Stimulated activated CD4-positive, alpha-beta T cell treated with anti-CD3 and anti-CD28 coated beads, TNF-alpha, amount 100 ng/mL, for 1 hour (primary cell): ENCODE measurements around the gene CEP85L.

ENCODE experiments used
- DNase-seq, 3 donors: peaks; one replicate each; pipeline ENCODE4 v3.0.0-alpha.2; 2020; ENCODE audit warnings: low read depth in 3 of 3, low spot score in 1 of 3

Gene CEP85L

GRCh38 chr6:118546164-118546879, 105.1 kb downstream of the CEP85L start:
- DNase-seq: no peak

DNA sequence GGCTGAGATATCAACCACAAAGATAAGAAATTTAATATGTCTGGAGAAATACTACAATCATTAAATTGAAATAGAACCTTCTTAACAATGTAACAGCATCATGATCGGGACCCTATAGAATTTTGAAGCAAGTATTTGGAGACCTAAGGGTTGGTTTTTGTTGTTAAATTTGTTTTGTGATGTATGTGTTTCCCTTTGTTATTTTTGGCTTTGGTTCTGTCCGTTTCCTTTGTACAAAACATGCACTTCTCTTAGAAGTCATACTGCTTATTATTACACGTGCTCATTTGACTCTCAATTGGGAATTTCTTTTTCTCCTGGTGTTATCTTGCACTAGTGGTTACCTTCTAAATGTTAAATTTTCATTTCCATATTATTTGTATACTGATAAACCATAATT, 107.3 kb downstream of the CEP85L start:
- DNase-seq: no peak

DNA sequence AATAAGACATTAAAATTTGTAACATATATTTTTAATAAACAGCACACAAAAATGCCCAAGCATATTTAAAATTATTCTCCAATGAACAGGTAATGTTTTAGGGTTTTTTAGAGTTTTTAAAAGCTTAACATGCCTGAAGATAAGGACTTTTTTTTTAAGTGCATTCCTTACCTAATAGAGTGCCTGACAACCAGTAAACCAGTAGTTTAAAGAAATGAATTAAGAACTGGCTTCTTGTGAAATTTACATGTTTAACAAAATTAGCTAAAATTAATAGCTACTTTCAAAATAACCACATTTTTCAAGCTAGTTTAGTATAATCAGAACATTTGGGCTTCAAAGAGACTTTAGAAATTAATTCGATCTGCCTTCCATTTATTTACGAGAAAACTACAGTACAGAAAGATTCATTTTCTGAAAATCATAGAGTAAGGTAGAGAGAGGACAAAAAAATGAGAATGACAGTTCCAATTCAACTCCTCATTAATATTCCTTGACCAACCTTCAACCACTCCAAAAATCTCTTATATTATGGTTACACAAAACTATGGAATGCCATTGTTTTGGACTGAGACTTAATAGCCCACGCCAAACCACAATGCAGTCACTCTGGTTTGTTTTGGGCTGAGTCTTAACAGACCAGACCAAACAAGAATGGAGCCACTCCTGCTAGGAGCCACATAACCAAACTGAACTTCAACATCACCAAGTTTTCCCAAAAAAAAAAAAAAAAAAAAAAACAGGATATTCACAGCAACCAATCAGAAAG, 109.0 kb downstream of the CEP85L start:
- DNase-seq: no peak

DNA sequence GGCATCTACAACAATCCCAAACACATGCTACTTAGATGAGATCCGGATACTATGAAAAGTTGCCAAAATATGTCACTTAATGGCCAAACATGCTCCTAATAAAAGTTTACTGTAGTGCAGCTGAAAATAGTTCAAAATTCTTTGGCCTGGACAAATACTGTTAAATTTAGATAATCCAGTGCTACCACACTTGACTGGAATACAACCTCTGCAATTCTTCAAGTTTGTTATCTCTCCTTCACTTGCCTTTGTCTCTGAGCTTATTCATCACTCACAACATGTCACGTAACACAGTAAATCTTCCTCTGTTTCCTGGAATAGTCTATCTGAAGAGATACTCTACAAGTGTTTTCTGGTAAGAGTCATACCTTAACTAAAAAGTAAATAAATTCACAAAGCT, 113.8 kb downstream of the CEP85L start:
- DNase-seq: no peak

GRCh38 chr6:118536478-118536877, 114.9 kb downstream of the CEP85L start:
- DNase-seq: no peak

DNA sequence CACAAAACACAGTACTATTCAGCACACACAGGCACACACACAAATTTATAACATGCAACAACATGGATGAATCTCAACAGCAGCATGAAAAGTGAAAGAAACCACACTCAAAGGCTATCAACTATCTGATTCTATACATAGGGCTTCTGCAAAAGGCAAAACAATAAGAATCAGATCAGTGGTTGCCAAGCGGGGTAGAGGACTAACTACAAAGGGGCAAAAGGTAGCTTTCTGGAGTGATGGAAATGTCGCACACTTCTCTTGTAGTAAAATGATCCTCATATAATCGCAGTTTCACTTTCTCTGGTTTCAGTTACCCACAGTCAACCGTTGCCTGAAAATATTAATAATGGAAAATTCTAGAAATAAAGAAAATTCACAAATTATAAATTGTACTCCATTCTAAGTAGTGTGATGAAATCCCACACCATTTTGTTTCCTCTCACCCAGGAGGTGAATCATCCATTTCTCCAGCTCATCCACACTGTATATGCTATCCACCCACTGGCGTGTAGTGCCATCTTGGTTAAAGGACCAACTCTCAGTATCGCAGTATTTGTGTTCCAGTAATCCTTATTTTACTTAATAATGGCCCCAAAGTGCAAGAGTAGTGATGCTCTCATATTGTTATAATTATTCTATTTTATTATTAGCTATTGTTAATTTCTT, 116.1 kb downstream of the CEP85L start:
- DNase-seq: no peak

DNA sequence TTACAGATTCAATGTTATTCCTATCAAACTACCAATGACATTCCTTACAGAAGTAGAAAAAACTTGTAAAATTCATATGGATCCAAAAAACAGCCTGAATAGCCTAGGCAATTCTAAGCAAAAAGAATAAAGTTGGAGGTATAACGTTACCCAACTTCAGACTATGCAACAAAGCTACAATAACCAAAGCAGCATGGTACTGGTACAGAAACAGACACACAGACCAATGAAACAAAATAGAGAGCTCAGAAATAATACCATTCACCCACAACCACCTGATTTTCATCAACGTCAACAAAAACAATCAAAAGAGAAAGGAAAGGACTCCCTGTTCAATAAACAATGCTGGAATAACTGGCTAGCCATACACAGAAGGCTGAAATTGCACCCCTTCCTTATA, 120.4 kb downstream of the CEP85L start:
- DNase-seq: no peak

DNA sequence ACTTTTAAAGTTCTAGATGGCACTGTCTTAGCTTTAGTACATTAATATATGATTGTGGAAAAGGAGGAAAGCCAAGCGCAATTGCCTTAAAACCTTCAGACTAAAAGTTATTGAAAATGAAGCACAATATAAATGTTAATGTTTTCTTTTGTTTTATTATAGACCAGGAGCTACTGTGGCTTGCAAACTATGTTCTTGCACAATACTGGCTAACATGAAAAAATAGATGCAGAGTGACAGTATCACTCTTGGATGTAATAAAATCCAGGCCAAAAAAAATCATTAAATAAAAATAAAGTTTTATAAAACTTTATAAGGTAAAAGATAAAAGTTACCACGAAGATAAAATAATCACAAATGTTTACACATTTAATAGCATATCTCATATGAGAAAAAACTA, 121.6 kb downstream of the CEP85L start:
- no peak for DNase-seq

- no peak for DNase-seq
Observed at GRCh38 chr6:118528129-118528528, 123.3 kb downstream of the CEP85L start.

DNA sequence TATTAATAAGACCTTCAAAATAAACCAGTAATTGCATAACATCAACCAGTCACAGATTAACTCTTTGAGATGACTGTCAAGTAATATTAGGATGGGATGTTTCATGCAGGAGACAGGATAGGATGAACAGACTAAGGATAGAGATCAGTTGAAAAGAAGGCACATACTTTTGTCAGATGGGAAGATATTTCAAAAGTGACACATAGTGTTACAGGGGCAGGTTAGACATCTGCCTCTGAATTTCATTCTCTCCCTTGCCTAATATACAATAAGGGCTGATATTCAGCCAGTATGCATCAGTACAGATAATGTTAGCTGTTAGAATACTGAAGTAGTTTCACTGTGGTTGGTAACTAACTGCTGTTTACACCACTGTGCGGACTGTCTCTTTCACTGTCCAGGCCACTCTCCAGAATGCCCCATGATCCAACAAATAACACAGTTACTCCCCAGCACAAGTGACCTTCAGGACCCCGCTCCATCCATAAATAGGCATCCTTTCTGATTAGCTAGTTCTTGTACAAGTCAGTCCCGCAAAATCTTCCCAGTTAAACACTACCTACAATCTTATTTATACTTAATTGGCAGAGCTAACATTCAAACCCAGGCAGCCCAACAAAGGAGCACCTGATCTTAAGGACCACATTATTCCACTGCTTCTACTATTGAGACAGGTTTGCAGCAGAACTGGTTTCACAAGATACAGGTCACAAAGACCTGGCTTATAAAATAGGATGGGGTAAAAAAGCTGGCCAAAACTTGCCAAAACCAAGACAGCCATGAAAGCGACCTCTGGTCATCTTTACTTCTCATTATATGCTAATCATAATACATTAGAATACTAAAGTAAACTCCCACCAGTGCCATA, 125.2 kb downstream of the CEP85L start:
- no peak for DNase-seq

- no peak for DNase-seq
Observed at GRCh38 chr6:118524686-118525085, 126.7 kb downstream of the CEP85L start.

GRCh38 chr6:118523216-118523615, 128.2 kb downstream of the CEP85L start:
- DNase-seq: no peak

GRCh38 chr6:118522422-118522821, 129.0 kb downstream of the CEP85L start:
- DNase-seq: no peak

DNA sequence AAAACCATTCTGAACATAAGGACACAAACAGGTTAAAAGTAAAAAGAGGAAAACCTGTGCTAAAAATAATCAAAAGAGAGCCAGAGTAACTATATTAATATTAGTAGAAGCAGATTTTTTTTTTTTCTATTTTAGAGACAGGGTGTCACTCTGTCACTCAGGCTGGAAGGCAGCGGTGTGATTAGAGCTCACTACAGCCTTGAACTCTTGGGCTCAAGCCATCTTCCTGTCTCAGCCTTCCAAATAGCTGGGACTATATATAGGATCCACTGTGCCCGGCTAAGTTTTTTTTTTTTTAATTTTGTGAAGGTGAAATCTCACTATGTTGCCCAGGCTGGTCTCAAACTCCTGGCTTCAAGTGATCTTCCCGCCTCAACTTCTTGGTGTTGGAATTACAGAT, 136.7 kb downstream of the CEP85L start:
- DNase-seq: no peak

- no peak for DNase-seq
Observed at GRCh38 chr6:118511930-118512715, 139.3 kb downstream of the CEP85L start.

- DNase-seq: no peak
Observed at GRCh38 chr6:118509009-118509617, 142.3 kb downstream of the CEP85L start.

DNA sequence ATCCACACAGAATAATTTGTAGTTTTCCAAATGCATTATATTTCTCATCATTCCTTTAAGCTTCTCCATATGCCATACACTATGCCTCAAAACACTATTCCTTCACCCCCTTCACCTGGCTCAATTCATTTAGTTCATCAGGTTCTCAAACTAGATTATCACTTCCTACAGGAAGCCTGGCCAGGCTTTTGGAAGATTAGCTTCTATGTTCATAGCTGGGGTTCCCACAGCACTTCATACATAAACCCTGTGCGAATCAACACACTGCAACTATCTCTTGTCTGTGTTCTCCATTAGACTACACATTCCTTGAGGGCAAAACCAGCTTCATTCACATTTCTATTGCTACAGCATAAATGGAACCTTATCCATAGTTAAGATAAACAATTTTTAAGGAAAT, 143.8 kb downstream of the CEP85L start:
- DNase-seq: no peak

DNA sequence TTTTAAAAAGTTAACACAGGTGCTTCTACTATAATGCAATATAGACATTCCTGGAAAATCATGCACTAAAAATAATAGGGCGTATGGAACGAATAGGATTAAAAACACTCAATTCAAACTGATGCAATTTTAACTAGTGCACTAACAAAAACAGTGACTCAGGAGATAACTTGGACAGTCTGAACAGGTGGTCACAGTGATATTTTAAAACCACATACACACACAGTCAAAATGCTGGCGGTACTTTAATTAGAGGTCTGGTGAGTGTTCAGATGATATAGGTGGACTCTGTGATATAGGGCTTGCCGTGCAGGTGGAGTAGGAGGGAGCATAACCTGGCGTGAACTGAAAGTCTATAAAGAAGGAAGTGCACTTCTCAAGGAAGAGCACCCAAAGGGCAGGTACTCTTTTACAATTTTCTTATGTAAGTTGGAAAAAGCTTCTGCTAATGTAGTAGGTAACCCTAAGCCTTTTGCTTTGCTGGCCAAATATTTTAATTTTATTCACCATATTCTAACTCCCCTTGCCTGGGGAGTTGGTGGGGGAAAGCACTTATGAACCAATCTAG, 145.2 kb downstream of the CEP85L start:
- DNase-seq: no peak

DNA sequence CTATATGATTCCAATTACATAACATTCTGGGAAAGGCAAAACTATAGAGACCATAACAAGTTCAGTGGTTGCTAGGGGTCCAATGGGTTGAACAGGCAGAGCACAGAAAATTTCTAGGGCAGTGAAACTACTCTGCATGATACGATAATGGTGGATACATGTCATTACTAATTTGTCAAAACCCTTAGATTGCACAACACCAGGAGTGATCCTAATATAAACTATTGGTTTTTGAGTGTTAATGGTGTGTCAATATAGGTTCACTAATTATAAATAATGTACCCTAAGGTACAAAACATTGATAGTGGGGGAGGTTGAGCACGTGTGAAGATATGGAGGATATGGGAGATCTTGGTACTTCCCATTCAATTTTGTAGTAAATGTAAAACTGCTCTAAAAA, 145.7 kb downstream of the CEP85L start:
- DNase-seq: no peak

GRCh38 chr6:118504611-118505010, 146.8 kb downstream of the CEP85L start:
- no peak for DNase-seq
